ENCODE data around the gene POLR2L.

DNA sequence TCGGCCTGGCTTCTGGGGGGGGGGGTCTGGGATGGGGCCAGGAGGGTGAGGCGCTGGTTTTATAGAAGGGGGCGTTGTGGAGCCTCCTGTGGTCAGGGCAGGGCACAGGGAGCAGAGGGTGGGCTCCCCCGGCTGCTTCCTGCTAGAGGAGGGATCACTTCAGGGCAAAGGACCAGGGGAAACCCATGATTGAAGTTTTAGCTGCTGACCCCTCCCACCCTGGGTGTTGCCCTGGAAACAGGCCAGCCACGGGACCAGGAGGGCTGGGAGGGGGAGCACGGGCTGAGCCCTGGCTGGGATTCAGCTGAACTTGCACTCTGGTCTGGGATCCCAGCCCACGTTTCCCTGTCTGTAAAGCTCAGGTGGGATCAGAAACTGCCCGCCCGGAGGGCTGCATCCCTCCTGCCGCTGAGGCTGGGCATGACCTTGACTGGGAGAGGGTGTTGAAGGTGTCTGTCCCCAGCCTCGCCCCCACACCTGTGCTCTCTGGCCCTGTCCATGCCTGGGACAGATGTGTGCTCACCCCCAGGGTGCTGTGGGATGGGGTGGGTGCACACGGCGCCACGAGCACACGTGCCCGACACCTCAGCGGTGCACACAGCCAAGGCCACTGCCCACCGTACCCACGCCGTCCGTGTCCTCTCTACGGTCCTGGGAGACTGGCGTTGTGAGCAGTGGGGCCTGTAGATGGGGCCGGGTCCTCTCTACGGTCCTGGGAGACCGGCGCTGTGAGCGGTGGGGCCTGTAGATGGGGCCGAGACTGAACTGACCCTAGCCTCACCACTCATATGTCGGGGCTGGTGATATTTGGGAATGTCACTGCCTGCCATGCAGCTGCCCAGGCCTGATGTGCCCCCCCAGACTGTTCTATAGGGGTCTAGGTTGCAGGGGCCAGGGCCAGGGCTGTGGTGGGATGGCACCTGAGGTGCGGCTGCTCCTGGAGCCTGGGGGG, 2.6 kb upstream of the POLR2L start:
- TF ChIP-seq BACH2 (CRISPR knock-in tag; IDR thresholded peaks at IDR 0.05; ENCODE audit: borderline replicate concordance) (no peak), ZNF8 (CRISPR knock-in tag; IDR thresholded peaks at IDR 0.05) (no peak), ZFP3 (CRISPR knock-in tag; IDR thresholded peaks at IDR 0.05) (no peak), ZNF70 (CRISPR knock-in tag; IDR thresholded peaks at IDR 0.05) (no peak), ISL1 (CRISPR knock-in tag; IDR thresholded peaks at IDR 0.05) (no peak), PPARA (CRISPR knock-in tag; IDR thresholded peaks at IDR 0.05; ENCODE audit: borderline replicate concordance) (no peak), ARNTL (CRISPR knock-in tag; IDR thresholded peaks at IDR 0.05; ENCODE audit: borderline replicate concordance, low read depth) (no peak), SNAI2 (CRISPR knock-in tag; IDR thresholded peaks at IDR 0.05) (no peak), ZFP30 (CRISPR knock-in tag; IDR thresholded peaks at IDR 0.05) (no peak)
- TF ChIP-seq, protein P1, sequence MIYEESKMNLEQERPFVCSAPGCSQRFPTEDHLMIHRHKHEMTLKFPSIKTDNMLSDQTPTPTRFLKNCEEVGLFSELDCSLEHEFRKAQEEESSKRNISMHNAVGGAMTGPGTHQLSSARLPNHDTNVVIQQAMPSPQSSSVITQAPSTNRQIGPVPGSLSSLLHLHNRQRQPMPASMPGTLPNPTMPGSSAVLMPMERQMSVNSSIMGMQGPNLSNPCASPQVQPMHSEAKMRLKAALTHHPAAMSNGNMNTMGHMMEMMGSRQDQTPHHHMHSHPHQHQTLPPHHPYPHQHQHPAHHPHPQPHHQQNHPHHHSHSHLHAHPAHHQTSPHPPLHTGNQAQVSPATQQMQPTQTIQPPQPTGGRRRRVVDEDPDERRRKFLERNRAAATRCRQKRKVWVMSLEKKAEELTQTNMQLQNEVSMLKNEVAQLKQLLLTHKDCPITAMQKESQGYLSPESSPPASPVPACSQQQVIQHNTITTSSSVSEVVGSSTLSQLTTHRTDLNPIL (CRISPR knock-in tag; IDR thresholded peaks at IDR 0.05; ENCODE audit: low read depth) = no peak
- TF ChIP-seq, protein P2, sequence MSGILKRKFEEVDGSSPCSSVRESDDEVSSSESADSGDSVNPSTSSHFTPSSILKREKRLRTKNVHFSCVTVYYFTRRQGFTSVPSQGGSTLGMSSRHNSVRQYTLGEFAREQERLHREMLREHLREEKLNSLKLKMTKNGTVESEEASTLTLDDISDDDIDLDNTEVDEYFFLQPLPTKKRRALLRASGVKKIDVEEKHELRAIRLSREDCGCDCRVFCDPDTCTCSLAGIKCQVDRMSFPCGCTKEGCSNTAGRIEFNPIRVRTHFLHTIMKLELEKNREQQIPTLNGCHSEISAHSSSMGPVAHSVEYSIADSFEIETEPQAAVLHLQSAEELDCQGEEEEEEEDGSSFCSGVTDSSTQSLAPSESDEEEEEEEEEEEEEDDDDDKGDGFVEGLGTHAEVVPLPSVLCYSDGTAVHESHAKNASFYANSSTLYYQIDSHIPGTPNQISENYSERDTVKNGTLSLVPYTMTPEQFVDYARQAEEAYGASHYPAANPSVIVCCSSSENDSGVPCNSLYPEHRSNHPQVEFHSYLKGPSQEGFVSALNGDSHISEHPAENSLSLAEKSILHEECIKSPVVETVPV (CRISPR knock-in tag; IDR thresholded peaks at IDR 0.05) = no peak
- TF ChIP-seq, protein P3, sequence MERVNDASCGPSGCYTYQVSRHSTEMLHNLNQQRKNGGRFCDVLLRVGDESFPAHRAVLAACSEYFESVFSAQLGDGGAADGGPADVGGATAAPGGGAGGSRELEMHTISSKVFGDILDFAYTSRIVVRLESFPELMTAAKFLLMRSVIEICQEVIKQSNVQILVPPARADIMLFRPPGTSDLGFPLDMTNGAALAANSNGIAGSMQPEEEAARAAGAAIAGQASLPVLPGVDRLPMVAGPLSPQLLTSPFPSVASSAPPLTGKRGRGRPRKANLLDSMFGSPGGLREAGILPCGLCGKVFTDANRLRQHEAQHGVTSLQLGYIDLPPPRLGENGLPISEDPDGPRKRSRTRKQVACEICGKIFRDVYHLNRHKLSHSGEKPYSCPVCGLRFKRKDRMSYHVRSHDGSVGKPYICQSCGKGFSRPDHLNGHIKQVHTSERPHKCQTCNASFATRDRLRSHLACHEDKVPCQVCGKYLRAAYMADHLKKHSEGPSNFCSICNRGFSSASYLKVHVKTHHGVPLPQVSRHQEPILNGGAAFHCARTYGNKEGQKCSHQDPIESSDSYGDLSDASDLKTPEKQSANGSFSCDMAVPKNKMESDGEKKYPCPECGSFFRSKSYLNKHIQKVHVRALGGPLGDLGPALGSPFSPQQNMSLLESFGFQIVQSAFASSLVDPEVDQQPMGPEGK (CRISPR knock-in tag; IDR thresholded peaks at IDR 0.05; ENCODE audit: borderline replicate concordance) = no peak
- TF ChIP-seq, protein P4, sequence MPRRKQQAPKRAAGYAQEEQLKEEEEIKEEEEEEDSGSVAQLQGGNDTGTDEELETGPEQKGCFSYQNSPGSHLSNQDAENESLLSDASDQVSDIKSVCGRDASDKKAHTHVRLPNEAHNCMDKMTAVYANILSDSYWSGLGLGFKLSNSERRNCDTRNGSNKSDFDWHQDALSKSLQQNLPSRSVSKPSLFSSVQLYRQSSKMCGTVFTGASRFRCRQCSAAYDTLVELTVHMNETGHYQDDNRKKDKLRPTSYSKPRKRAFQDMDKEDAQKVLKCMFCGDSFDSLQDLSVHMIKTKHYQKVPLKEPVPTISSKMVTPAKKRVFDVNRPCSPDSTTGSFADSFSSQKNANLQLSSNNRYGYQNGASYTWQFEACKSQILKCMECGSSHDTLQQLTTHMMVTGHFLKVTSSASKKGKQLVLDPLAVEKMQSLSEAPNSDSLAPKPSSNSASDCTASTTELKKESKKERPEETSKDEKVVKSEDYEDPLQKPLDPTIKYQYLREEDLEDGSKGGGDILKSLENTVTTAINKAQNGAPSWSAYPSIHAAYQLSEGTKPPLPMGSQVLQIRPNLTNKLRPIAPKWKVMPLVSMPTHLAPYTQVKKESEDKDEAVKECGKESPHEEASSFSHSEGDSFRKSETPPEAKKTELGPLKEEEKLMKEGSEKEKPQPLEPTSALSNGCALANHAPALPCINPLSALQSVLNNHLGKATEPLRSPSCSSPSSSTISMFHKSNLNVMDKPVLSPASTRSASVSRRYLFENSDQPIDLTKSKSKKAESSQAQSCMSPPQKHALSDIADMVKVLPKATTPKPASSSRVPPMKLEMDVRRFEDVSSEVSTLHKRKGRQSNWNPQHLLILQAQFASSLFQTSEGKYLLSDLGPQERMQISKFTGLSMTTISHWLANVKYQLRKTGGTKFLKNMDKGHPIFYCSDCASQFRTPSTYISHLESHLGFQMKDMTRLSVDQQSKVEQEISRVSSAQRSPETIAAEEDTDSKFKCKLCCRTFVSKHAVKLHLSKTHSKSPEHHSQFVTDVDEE (CRISPR knock-in tag; IDR thresholded peaks at IDR 0.05) = no peak

Measured in SK-N-SH treated with all-trans-retinoic acid at 6 μM for 48 hours (cell line).